Activated CD8-positive, alpha-beta memory T cell treated with anti-CD3 and anti-CD28 coated beads for 4 hours (primary cell): ENCODE measurements around the gene PDE4B.

Source experiments
- DNase-seq, 2 donors: peaks; one replicate each; pipeline ENCODE4 v3.0.0-alpha.2; 2020; ENCODE audit warnings: low read depth in 2 of 2

The PDE4B gene

GRCh38 chr1:66239834-66240233 is 447.1 kb downstream of the PDE4B start:
- DNase-seq: no peak

- no peak for DNase-seq
Observed at GRCh38 chr1:66240491-66241484, 448.1 kb downstream of the PDE4B start.

GRCh38 chr1:66242646-66243547 is 450.2 kb downstream of the PDE4B start:
- peak; percentile 39 for DNase-seq

GRCh38 chr1:66243548-66244130 is 450.9 kb downstream of the PDE4B start:
- DNase-seq: no peak

- DNase-seq: no peak
Observed at GRCh38 chr1:66244429-66244828, 451.7 kb downstream of the PDE4B start.

GRCh38 chr1:66245691-66246090 is 453.0 kb downstream of the PDE4B start:
- DNase-seq: no peak

GRCh38 chr1:66246351-66247269 is 453.9 kb downstream of the PDE4B start:
- no peak for DNase-seq

GRCh38 chr1:66247415-66248208 is 454.9 kb downstream of the PDE4B start:
- DNase-seq: no peak

GRCh38 chr1:66248257-66248656 is 455.6 kb downstream of the PDE4B start:
- DNase-seq: no peak

- DNase-seq: no peak
Observed at GRCh38 chr1:66248746-66249145, 456.1 kb downstream of the PDE4B start.

- DNase-seq: no peak
Observed at GRCh38 chr1:66250075-66250474, 457.4 kb downstream of the PDE4B start.

- no peak for DNase-seq
Observed at GRCh38 chr1:66250478-66250877, 457.8 kb downstream of the PDE4B start.

- no peak for DNase-seq
Observed at GRCh38 chr1:66251546-66251945, 458.9 kb downstream of the PDE4B start.

GRCh38 chr1:66253330-66253921 is 460.7 kb downstream of the PDE4B start:
- no peak for DNase-seq

GRCh38 chr1:66254785-66255184 is 462.1 kb downstream of the PDE4B start:
- DNase-seq: no peak

- DNase-seq: no peak
Observed at GRCh38 chr1:66256629-66257572, 464.2 kb downstream of the PDE4B start.

GRCh38 chr1:66258404-66259105 is 465.9 kb downstream of the PDE4B start:
- DNase-seq: no peak

GRCh38 chr1:66261364-66261763 is 468.7 kb downstream of the PDE4B start:
- DNase-seq: no peak
